Heart right ventricle (tissue), 16 donors: Measurements from ENCODE around the gene PASK. TPM values are rescaled to one million over a fixed set of nuclear protein-coding genes. Genes with fewer than 3 reads are reported as not detected.

Experiments used
- ATAC-seq, 8 donors: fragments of 200-7000 bp; cut with Tn5 transposase; one replicate each; pipeline ENCODE4 v1.9.1; 2020; ENCODE audit warnings: mild to moderate bottlenecking in 8 of 8, moderate library complexity in 8 of 8, moderate number of reproducible peaks in 1 of 8
- DNase-seq, 2 donors: peaks; one replicate each; pipeline ENCODE4 v3.0.0-alpha.2; 2020
- H3K27ac ChIP-seq, 10 donors: fragments of 200-600 bp; sonication (generic) in 2 of 10; one replicate each; pipeline versions ENCODE4 v1.5.0 to v1.8.0; 2020 to 2022; ENCODE audit warnings: mild to moderate bottlenecking in 3 of 10
- H3K27me3 ChIP-seq, 7 donors: fragments of 200-600 bp; one replicate each; pipeline ENCODE4 v1.8.0; 2021 to 2022; ENCODE audit warnings: mild to moderate bottlenecking in 2 of 7
- H3K36me3 ChIP-seq, 9 donors: fragments of 200-600 bp; sonication (generic) in 1 of 9; one replicate each; pipeline versions ENCODE4 v1.5.0 to v1.8.0; 2020 to 2022; ENCODE audit warnings: mild to moderate bottlenecking in 2 of 9
- H3K4me1 ChIP-seq, 9 donors: fragments of 200-600 bp; sonication (generic) in 1 of 9; one replicate each; pipeline versions ENCODE4 v1.5.0 to v1.8.0; 2020 to 2022; ENCODE audit warnings: mild to moderate bottlenecking in 4 of 9
- H3K4me3 ChIP-seq, 10 donors: fragments of 200-600 bp; sonication (generic) in 2 of 10; one replicate each; pipeline versions ENCODE4 v1.5.0 to v1.8.0; 2020 to 2022; ENCODE audit warnings: mild to moderate bottlenecking in 7 of 10, moderate library complexity in 2 of 10
- H3K9me3 ChIP-seq, 11 donors: fragments of 200-600 bp in 10 of 11; sonication (generic) in 2 of 11; one replicate each; pipeline versions ENCODE4 v1.5.0 to v1.8.0; 2013 to 2022; ENCODE audit warnings: mild to moderate bottlenecking in 2 of 11, control low read depth in 1 of 11, moderate library complexity in 1 of 11
- WGBS, 2 donors: extraction: QIAGEN DNeasy Blood & Tissue Kit; methylation state at CpG; one replicate each; pipeline ENCODE4 v1.1.7; 2013; ENCODE audit warnings: inconsistent platforms in 1 of 2; 5-methylcytosine and 5-hydroxymethylcytosine counted together
- intact Hi-C, 10 donors: fragments of 100-400 bp; cut with DNase I; formaldehyde crosslinking; loops; one replicate each; pipeline versions ENCODE4 v1.11.1 to v1.14.2; 2022
- polyA plus RNA-seq, 2 donors: library from polyadenylated mRNA; stranded (reverse); fragments of 200-250 nt; gene quantifications; one replicate each; pipeline ENCODE4 v1.2.3, GENCODE V29; 2013
- total RNA-seq, 10 donors: library from RNA; stranded (reverse); fragmentation: NEBNext Ultra II Directional in 3 of 10; extraction: Animal tissue kit (Norgen Biotek cat#: 25700) in 3 of 10; gene quantifications; one replicate each; pipeline versions ENCODE4 v1.2.1 to v1.2.4, GENCODE V29; 2021 to 2023
- TF ChIP-seq, protein P1 (sequence below), 9 donors: fragments of 200-600 bp; sonication (generic) in 2 of 9; IDR thresholded peaks; one replicate each; pipeline versions ENCODE4 v1.5.0 to v1.8.0; 2021 to 2022; ENCODE audit warnings: antibody characterized with exemption in 9 of 9, mild to moderate bottlenecking in 5 of 9, moderate library complexity in 1 of 9
- donor health status: Arrhythmogenic right ventricular cardiomyopathy.
- donor health status: ischemic (EF 13 %, LVEDD 7.1; RV severe dilation, severe dysfunction).
- donor health status: healthy with polysubstance abuse.
- donor health status: DM: no; HTN: yes; CAD: no.
- donor health status: DM: no; HTN: no; CAD: no.
- donor health status: ischemic (EF 25% LVEDD 6.9; RV normal size, moderate dysfunction).
- donor health status: ischemic (EF 25% LVEDD 5.7; RV mildly dilated, moderate dysfunction).
- donor health status: healthy.
- donor health status: DM: yes; HTN: yes; CAD: no.
- donor health status: Ischemic cardiomyopathy.
- donor health status: ischemic (EF 35%, LVEDD 5.7; RV mildly dilated, moderate dysfunction).
- donor health status: nonischemic (EF 11% LVEDD 7.7; RV severe dilation, severe dysfunction).
- donor health status: DM: yes; HTN: yes; CAD: no.
- donor health status: PGD.
- donor health status: ischemic (EF 29% LVEDD 5.4; RV normal size, mild dysfunction).
- donor health status: nonischemic (EF 23%, LVEDD 6.1; RV moderate dilation, normal function).

The PASK gene
- total and polyA plus RNA-seq, 12 donors: 0.93 to 4.5 (median 1.5) TPM

DNA sequence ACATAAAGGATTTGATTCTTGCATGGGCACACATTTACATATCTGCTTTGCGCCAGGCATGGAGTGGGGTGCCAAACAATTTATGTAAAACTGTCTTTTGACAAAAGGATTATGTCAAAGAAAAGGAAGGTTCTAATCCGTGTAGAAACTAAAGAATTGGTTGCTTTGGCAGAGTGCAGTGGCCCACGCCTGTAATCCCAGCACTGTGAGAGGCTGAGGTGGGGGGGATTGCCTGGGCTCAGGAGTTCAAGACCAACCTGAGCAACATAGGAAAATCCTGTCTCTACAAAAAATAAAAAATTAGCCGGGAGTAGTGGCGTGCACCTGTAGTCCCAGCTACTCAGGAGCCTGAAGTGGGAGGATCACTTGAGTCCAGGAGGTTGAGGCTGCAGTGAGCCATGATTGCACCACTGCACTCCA, 46.1 kb downstream of the PASK start:
- WGBS, 2 donors: 57 to 64% methylated on average over 5 of the region's 5 CpGs
- TF ChIP-seq, protein P1, sequence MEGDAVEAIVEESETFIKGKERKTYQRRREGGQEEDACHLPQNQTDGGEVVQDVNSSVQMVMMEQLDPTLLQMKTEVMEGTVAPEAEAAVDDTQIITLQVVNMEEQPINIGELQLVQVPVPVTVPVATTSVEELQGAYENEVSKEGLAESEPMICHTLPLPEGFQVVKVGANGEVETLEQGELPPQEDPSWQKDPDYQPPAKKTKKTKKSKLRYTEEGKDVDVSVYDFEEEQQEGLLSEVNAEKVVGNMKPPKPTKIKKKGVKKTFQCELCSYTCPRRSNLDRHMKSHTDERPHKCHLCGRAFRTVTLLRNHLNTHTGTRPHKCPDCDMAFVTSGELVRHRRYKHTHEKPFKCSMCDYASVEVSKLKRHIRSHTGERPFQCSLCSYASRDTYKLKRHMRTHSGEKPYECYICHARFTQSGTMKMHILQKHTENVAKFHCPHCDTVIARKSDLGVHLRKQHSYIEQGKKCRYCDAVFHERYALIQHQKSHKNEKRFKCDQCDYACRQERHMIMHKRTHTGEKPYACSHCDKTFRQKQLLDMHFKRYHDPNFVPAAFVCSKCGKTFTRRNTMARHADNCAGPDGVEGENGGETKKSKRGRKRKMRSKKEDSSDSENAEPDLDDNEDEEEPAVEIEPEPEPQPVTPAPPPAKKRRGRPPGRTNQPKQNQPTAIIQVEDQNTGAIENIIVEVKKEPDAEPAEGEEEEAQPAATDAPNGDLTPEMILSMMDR (IDR thresholded peaks at IDR 0.05): no peak
- H3K4me1 ChIP-seq: peaks cover 6 to 28% (median 21%) of the 10 kb centered on the region in 9 donors
- peaks cover 0 to 24% (median 11%) of the 10 kb centered on the region in 9 donors for H3K36me3 ChIP-seq
- ATAC-seq (no peak), DNase-seq (no peak)
- H3K27me3 ChIP-seq: no peaks in the 10 kb centered on the region
- H3K27ac ChIP-seq: peak overlapping the region in 3 of 10 donors; percentile 88 to 94 (median 92)
- H3K4me3 ChIP-seq: peak overlapping the region in 9 of 10 donors; percentile 68 to 99 (median 95)
- intact Hi-C loops: loop anchor here in 2 of 10 donors (5.0 to 10.0 kb wide), 2 partner anchors 112 to 191 kb away; no protein-coding TSS in a partner anchor
- no peaks in the 10 kb centered on the region for H3K9me3 ChIP-seq

DNA sequence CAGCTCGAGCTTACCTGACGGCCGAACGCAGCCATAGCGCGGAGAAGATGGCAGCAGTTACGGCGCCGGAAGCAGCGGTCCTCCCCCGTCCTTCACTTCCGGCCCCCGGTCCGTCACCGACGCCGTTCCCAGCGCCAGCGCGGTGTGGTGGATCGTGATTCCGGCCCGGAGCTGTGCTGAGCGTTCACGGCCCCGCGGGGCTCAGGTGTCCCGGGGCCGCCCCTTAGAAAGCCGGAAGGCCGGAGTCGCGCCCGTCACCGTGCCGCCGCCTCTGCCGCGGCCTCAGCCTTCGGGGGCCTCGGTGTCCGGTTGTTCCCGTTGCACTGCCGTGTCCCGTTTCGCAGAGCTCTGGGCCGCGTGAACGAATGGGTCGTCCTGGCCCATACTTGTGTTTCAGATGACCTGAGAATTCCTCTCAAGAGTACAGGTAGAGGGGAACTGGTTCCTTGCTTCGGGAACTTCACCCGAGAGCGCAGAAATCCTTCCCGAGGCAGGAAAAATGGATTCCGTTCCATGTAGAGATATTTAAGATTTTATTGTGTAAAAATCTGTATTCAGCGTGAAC, 47.0 kb downstream of the PASK start, which contains the start of gene MTERF4:
Gene MTERF4 (minus strand): TSS at position 49 of the 565 bp plus-strand sequence. CDS start 14 bp downstream, at position 35.
- intact Hi-C loops: loop anchor here in 2 of 10 donors (5.0 to 10.0 kb wide), 2 partner anchors 112 to 190 kb away; no protein-coding TSS in a partner anchor

GRCh38 chr2:241099246-241099645, 50.0 kb downstream of the PASK start:
- H3K4me1 ChIP-seq: peaks cover 6 to 28% (median 21%) of the 10 kb centered on the region in 9 donors
- no peak overlapping the region for H3K4me3 ChIP-seq
- peaks cover 0 to 63% (median 32%) of the 10 kb centered on the region in 9 donors for H3K36me3 ChIP-seq
- TF ChIP-seq, protein P1 (IDR thresholded peaks at IDR 0.05): no peak
- H3K27me3 ChIP-seq: no peaks in the 10 kb centered on the region
- H3K9me3 ChIP-seq: no peaks in the 10 kb centered on the region
- intact Hi-C loops: loop anchor here in 1 of 10 donors (10.0 kb wide), 1 partner anchor 126 kb away; no protein-coding TSS in a partner anchor
- DNase-seq (no peak), ATAC-seq (no peak)
- 94 to 96% methylated on average over 5 of the region's 5 CpGs for WGBS, 2 donors
- no peak overlapping the region for H3K27ac ChIP-seq

More for the DNA sequence above, 47.0 kb downstream of the PASK start, which contains the start of gene MTERF4:
- Histone ChIP-seq H3K4me1 (peaks cover 6 to 28% (median 21%) of the 10 kb centered on the region in 9 donors), H3K36me3 (peaks cover 0 to 32% (median 18%) of the 10 kb centered on the region in 9 donors), H3K9me3 (no peaks in the 10 kb centered on the region), H3K27me3 (no peaks in the 10 kb centered on the region), H3K27ac (peak within 1 kb of the TSS; percentile 19 to 94 (median 88)), H3K4me3 (peak within 1 kb of the TSS; percentile 68 to 99 (median 92))
- TF ChIP-seq, protein P1 (IDR thresholded peaks at IDR 0.05): no peak
- whole genome bisulfite sequencing, 2 donors: 0% methylated on average over 56 of the region's 56 CpGs
- ATAC-seq (peak; percentile 98 to 99 (median 99)), DNase-seq (peak; percentile 85 to 88)

- TF ChIP-seq, protein P1 (IDR thresholded peaks at IDR 0.05): no peak
- intact Hi-C loops: loop anchor here in 1 of 10 donors (10.0 kb wide), 1 partner anchor 128 kb away; no protein-coding TSS in a partner anchor
- peaks cover 6 to 19% (median 13%) of the 10 kb centered on the region in 9 donors for H3K4me1 ChIP-seq
- ATAC-seq (no peak), DNase-seq (no peak)
- H3K27ac ChIP-seq: no peak overlapping the region
- no peak overlapping the region for H3K4me3 ChIP-seq
- H3K9me3 ChIP-seq: no peaks in the 10 kb centered on the region
- H3K27me3 ChIP-seq: no peaks in the 10 kb centered on the region
- H3K36me3 ChIP-seq: peaks cover 0 to 86% (median 50%) of the 10 kb centered on the region in 9 donors
- WGBS, 2 donors: 88 to 89% methylated on average over 8 of the region's 8 CpGs
Measured at GRCh38 chr2:241096979-241097378, 52.3 kb downstream of the PASK start.
